ENCODE results near the gene ZC3H8.

The ZC3H8 gene

GRCh38 chr2:112195950-112196349 lies 58.9 kb downstream of the ZC3H8 start:
- Mint-ChIP-seq H3K27ac (no peak overlapping the region), H3K9me3 (peaks cover 7% of the 10 kb centered on the region), H3K4me1 (ENCODE audit: low read depth) (peaks cover 28% of the 10 kb centered on the region), H3K36me3 (ENCODE audit: low read depth) (peaks cover 7% of the 10 kb centered on the region), H3K4me3 (no peak overlapping the region), H3K27me3 (ENCODE audit: low read depth) (no peaks in the 10 kb centered on the region)
- no peak for DNase-seq (ENCODE audit: low spot score)

- peaks cover 9% of the 10 kb centered on the region for H3K36me3 Mint-ChIP-seq (ENCODE audit: low read depth)
- peaks cover 7% of the 10 kb centered on the region for H3K9me3 Mint-ChIP-seq
- peaks cover 32% of the 10 kb centered on the region for H3K4me1 Mint-ChIP-seq (ENCODE audit: low read depth)
- no peak for DNase-seq (ENCODE audit: low spot score)
- H3K27me3 Mint-ChIP-seq (ENCODE audit: low read depth) = no peaks in the 10 kb centered on the region
- no peak overlapping the region for H3K4me3 Mint-ChIP-seq
- H3K27ac Mint-ChIP-seq = peak overlapping the region; percentile 7
Measured at GRCh38 chr2:112195167-112195766, 59.6 kb downstream of the ZC3H8 start.

GRCh38 chr2:112194482-112194881 lies 60.4 kb downstream of the ZC3H8 start:
- peaks cover 32% of the 10 kb centered on the region for H3K4me1 Mint-ChIP-seq (ENCODE audit: low read depth)
- H3K27me3 Mint-ChIP-seq (ENCODE audit: low read depth) = no peaks in the 10 kb centered on the region
- peaks cover 10% of the 10 kb centered on the region for H3K36me3 Mint-ChIP-seq (ENCODE audit: low read depth)
- H3K27ac Mint-ChIP-seq = peak overlapping the region; percentile 61
- peaks cover 1% of the 10 kb centered on the region for H3K9me3 Mint-ChIP-seq
- DNase-seq (ENCODE audit: low spot score) = no peak
- peak overlapping the region; percentile 55 for H3K4me3 Mint-ChIP-seq

- Mint-ChIP-seq H3K4me1 (ENCODE audit: low read depth) (peaks cover 35% of the 10 kb centered on the region), H3K36me3 (ENCODE audit: low read depth) (peaks cover 10% of the 10 kb centered on the region), H3K9me3 (no peaks in the 10 kb centered on the region), H3K4me3 (peak overlapping the region; percentile 55), H3K27me3 (ENCODE audit: low read depth) (no peaks in the 10 kb centered on the region), H3K27ac (no peak overlapping the region)
- no peak for DNase-seq (ENCODE audit: low spot score)
Measured at GRCh38 chr2:112194028-112194427, 60.8 kb downstream of the ZC3H8 start.

- peak overlapping the region; percentile 65 for H3K4me3 Mint-ChIP-seq
- no peaks in the 10 kb centered on the region for H3K9me3 Mint-ChIP-seq
- peaks cover 26% of the 10 kb centered on the region for H3K36me3 Mint-ChIP-seq (ENCODE audit: low read depth)
- H3K4me1 Mint-ChIP-seq (ENCODE audit: low read depth) = peaks cover 46% of the 10 kb centered on the region
- peak overlapping the region; percentile 98 for H3K27ac Mint-ChIP-seq
- no peak for DNase-seq (ENCODE audit: low spot score)
- H3K27me3 Mint-ChIP-seq (ENCODE audit: low read depth) = no peaks in the 10 kb centered on the region
Measured at GRCh38 chr2:112189001-112189556, 65.8 kb downstream of the ZC3H8 start.

GRCh38 chr2:112187805-112188596 lies 66.8 kb downstream of the ZC3H8 start:
- Mint-ChIP-seq H3K4me3 (peak overlapping the region; percentile 65), H3K27me3 (ENCODE audit: low read depth) (no peaks in the 10 kb centered on the region), H3K36me3 (ENCODE audit: low read depth) (peaks cover 26% of the 10 kb centered on the region), H3K4me1 (ENCODE audit: low read depth) (peaks cover 57% of the 10 kb centered on the region), H3K27ac (peak overlapping the region; percentile 98), H3K9me3 (no peaks in the 10 kb centered on the region)
- DNase-seq (ENCODE audit: low spot score) = peak; percentile 83

- peak overlapping the region; percentile 98 for H3K27ac Mint-ChIP-seq
- no peak for DNase-seq (ENCODE audit: low spot score)
- H3K36me3 Mint-ChIP-seq (ENCODE audit: low read depth) = peaks cover 26% of the 10 kb centered on the region
- no peaks in the 10 kb centered on the region for H3K9me3 Mint-ChIP-seq
- no peaks in the 10 kb centered on the region for H3K27me3 Mint-ChIP-seq (ENCODE audit: low read depth)
- H3K4me3 Mint-ChIP-seq = peak overlapping the region; percentile 65
- H3K4me1 Mint-ChIP-seq (ENCODE audit: low read depth) = peaks cover 59% of the 10 kb centered on the region
Measured at GRCh38 chr2:112187046-112187715, 67.7 kb downstream of the ZC3H8 start.

- Mint-ChIP-seq H3K9me3 (no peaks in the 10 kb centered on the region), H3K27me3 (ENCODE audit: low read depth) (no peaks in the 10 kb centered on the region), H3K27ac (no peak overlapping the region), H3K4me3 (no peak overlapping the region), H3K4me1 (ENCODE audit: low read depth) (peaks cover 58% of the 10 kb centered on the region), H3K36me3 (ENCODE audit: low read depth) (peaks cover 22% of the 10 kb centered on the region)
- no peak for DNase-seq (ENCODE audit: low spot score)
Measured at GRCh38 chr2:112185131-112185530, 69.7 kb downstream of the ZC3H8 start.

- Mint-ChIP-seq H3K36me3 (ENCODE audit: low read depth) (peaks cover 18% of the 10 kb centered on the region), H3K27me3 (ENCODE audit: low read depth) (no peaks in the 10 kb centered on the region), H3K4me3 (no peak overlapping the region), H3K9me3 (no peaks in the 10 kb centered on the region), H3K27ac (no peak overlapping the region), H3K4me1 (ENCODE audit: low read depth) (peaks cover 55% of the 10 kb centered on the region)
- DNase-seq (ENCODE audit: low spot score) = no peak
Measured at GRCh38 chr2:112184121-112184520, 70.7 kb downstream of the ZC3H8 start.

- H3K4me1 Mint-ChIP-seq (ENCODE audit: low read depth) = peaks cover 51% of the 10 kb centered on the region
Measured at GRCh38 chr2:112183327-112184025, 71.4 kb downstream of the ZC3H8 start.

GRCh38 chr2:112182581-112183034 lies 72.2 kb downstream of the ZC3H8 start:
- Mint-ChIP-seq H3K36me3 (ENCODE audit: low read depth) (peaks cover 14% of the 10 kb centered on the region), H3K9me3 (no peaks in the 10 kb centered on the region), H3K4me3 (peak overlapping the region; percentile 82), H3K4me1 (ENCODE audit: low read depth) (peaks cover 43% of the 10 kb centered on the region), H3K27ac (peak overlapping the region; percentile 79), H3K27me3 (ENCODE audit: low read depth) (no peaks in the 10 kb centered on the region)
- peak; percentile 38 for DNase-seq (ENCODE audit: low spot score)

More at GRCh38 chr2:112183327-112184025, 71.4 kb downstream of the ZC3H8 start:
- H3K36me3 Mint-ChIP-seq (ENCODE audit: low read depth) = peaks cover 18% of the 10 kb centered on the region
- peak overlapping the region; percentile 82 for H3K4me3 Mint-ChIP-seq
- no peaks in the 10 kb centered on the region for H3K27me3 Mint-ChIP-seq (ENCODE audit: low read depth)
- H3K9me3 Mint-ChIP-seq = no peaks in the 10 kb centered on the region
- DNase-seq (ENCODE audit: low spot score) = no peak
- H3K27ac Mint-ChIP-seq = peak overlapping the region; percentile 79

GRCh38 chr2:112181571-112182290 lies 73.1 kb downstream of the ZC3H8 start:
- Mint-ChIP-seq H3K4me3 (peak overlapping the region; percentile 82), H3K27ac (peak overlapping the region; percentile 79), H3K36me3 (ENCODE audit: low read depth) (peaks cover 11% of the 10 kb centered on the region), H3K4me1 (ENCODE audit: low read depth) (peaks cover 35% of the 10 kb centered on the region), H3K27me3 (ENCODE audit: low read depth) (no peaks in the 10 kb centered on the region), H3K9me3 (no peaks in the 10 kb centered on the region)
- DNase-seq (ENCODE audit: low spot score) = peak; percentile 45

Data from T-helper 2 cell treated with Interferon-gamma antibody and Interleukin-4, amounts not matched to agents 5 μg/mL and 100 μg/mL, for 36 hours (primary cell).